Spleen (tissue), 11 donors: ENCODE measurements around the gene SLC25A47. TPM values are rescaled to one million over a fixed set of nuclear protein-coding genes. Genes with fewer than 3 reads are reported as not detected.

ENCODE experiments used
- DNase-seq: peaks from one replicate; pipeline ENCODE4 v3.0.0-alpha.2; 2020
- H3K27ac ChIP-seq, 8 donors: fragments of 200-600 bp; sonication (generic) in 7 of 8; 1 replicate in 4 of 8; 2 replicates in 4 of 8; pipeline versions ENCODE4 v1.5.0 to v1.8.0; 2016 to 2021; ENCODE audit warnings: inconsistent platforms in 4 of 8, mild to moderate bottlenecking in 4 of 8, moderate library complexity in 1 of 8
- H3K27me3 ChIP-seq, 7 donors: fragments of 200-600 bp; sonication (generic) in 6 of 7; replicated peaks in 1 of 7; 1 replicate in 4 of 7; 2 replicates in 3 of 7; pipeline versions ENCODE4 v1.5.0 to v1.8.0; 2016 to 2021; ENCODE audit warnings: inconsistent platforms in 3 of 7, mild to moderate bottlenecking in 1 of 7
- H3K36me3 ChIP-seq, 6 donors: fragments of 200-600 bp; sonication (generic) in 5 of 6; 1 replicate in 4 of 6; 2 replicates in 2 of 6; pipeline versions ENCODE4 v1.5.0 to v1.8.0; 2016 to 2021; ENCODE audit warnings: inconsistent platforms in 2 of 6
- H3K4me1 ChIP-seq, 6 donors: fragments of 200-600 bp; sonication (generic) in 5 of 6; 1 replicate in 3 of 6; 2 replicates in 3 of 6; pipeline versions ENCODE4 v1.5.0 to v1.8.0; 2016 to 2021; ENCODE audit warnings: inconsistent platforms in 3 of 6
- H3K4me3 ChIP-seq, 8 donors: fragments of 200-600 bp; sonication (generic) in 7 of 8; 1 replicate in 4 of 8; 2 replicates in 4 of 8; pipeline versions ENCODE4 v1.5.0 to v1.8.0; 2016 to 2021; ENCODE audit warnings: inconsistent platforms in 4 of 8, mild to moderate bottlenecking in 4 of 8, moderate library complexity in 2 of 8
- H3K9me3 ChIP-seq, 8 donors: fragments of 200-600 bp; sonication (generic) in 7 of 8; 1 replicate in 4 of 8; 2 replicates in 4 of 8; pipeline versions ENCODE4 v1.5.0 to v1.8.0; 2016 to 2021; ENCODE audit warnings: inconsistent platforms in 4 of 8
- CTCF ChIP-seq, 11 experiments: fragments of 200-600 bp in 7 of 11; fragments of 450-650 bp in 4 of 11; sonication (generic) in 4 of 11; IDR thresholded peaks in 8 of 11; conservative IDR thresholded peaks in 3 of 11; 1 replicate in 7 of 11; 2 replicates in 4 of 11; pipeline versions ENCODE4 v1.4.0 to v1.8.0; 2016 to 2021; ENCODE audit warnings: antibody characterized with exemption in 11 of 11, inconsistent platforms in 4 of 11, mild to moderate bottlenecking in 1 of 11
- POLR2A ChIP-seq, 3 donors: fragments of 450-650 bp; IDR thresholded peaks; one replicate each; pipeline ENCODE4 v1.5.1; 2017; ENCODE audit warnings: antibody characterized with exemption in 3 of 3, mild to moderate bottlenecking in 1 of 3
- POLR2AphosphoS5 ChIP-seq, 3 donors: sonication (generic); formaldehyde crosslinking; IDR thresholded peaks; one replicate each; pipeline ENCODE4 v1.5.1; 2017; ENCODE audit warnings: antibody characterized with exemption in 3 of 3
- WGBS, 5 donors: extraction: QIAGEN DNeasy Blood & Tissue Kit in 3 of 5; methylation state at CpG; one replicate each; pipeline versions ENCODE4 v1.1.5 to v1.1.7; 2013 to 2018; 5-methylcytosine and 5-hydroxymethylcytosine counted together
- intact Hi-C: fragments of 100-400 bp; cut with DNase I; formaldehyde crosslinking; loops from one replicate; pipeline ENCODE4 v1.15.0; 2023; ENCODE audit warnings: low total_unique reads
- microRNA-seq, 3 donors: library from miRNA; unstranded; fragments of <30 nt; microRNA quantifications; one replicate each; pipeline versions ENCODE4 to v1.1.0, GENCODE V29; 2019 to 2020
- polyA plus RNA-seq, 3 donors: library from polyadenylated mRNA; stranded (reverse); fragments of 200-250 nt; gene quantifications; one replicate each; pipeline ENCODE4 v1.2.1, GENCODE V29; 2013
- small RNA-seq, 4 donors: library from RNA; depleted of rRNA; stranded (forward); fragments of <200 nt; gene quantifications; one replicate each; pipeline ENCODE3, GENCODE V24; 2016
- total RNA-seq, 7 donors: library from RNA; depleted of rRNA in 3 of 7; stranded (reverse); fragments of >200 nt in 3 of 7; fragmentation: NEBNext Ultra II Directional in 4 of 7; extraction: Animal tissue kit (Norgen Biotek cat#: 25700) in 4 of 7; gene quantifications; one replicate each; pipeline versions ENCODE4 v1.1.0 to v1.2.1, GENCODE V29; 2016 to 2021
- donor health status: healthy with polysubstance abuse.
- donor health status: DM: no; HTN: no; CAD: no; lungs with moderate emphysema.
- donor health status: DM: no; HTN: no; CAD: no.
- donor health status: Bipolar disorder and iron deficiency.
- donor health status: healthy.
- donor health status: DM: no; HTN: no; CAD: no.
- donor health status: DM: yes; HTN: yes; CAD: no.

The SLC25A47 gene
- total and polyA plus RNA-seq, 10 donors = 0.03 to 0.11 TPM; not detected in 8

- no peaks in the 10 kb centered on the region for H3K27me3 ChIP-seq
- TF ChIP-seq POLR2AphosphoS5 (IDR thresholded peaks at IDR 0.05) = peak in 2 of 3 donors; percentile 41 to 56
- peak in 1 of 3 donors; percentile 43 for TF ChIP-seq POLR2A (IDR thresholded peaks at IDR 0.05)
- TF ChIP-seq CTCF (IDR thresholded peaks at IDR 0.05 in 8 of 11, conservative IDR thresholded peaks at IDR 0.05 in 3 of 11) = no peak
- peaks cover 0 to 32% (median 0%) of the 10 kb centered on the region in 6 donors for H3K36me3 ChIP-seq
- peak; percentile 86 for DNase-seq
- H3K4me1 ChIP-seq = peaks cover 39 to 72% (median 59%) of the 10 kb centered on the region in 6 donors
- peak overlapping the region; percentile 88 to 98 (median 93) for H3K27ac ChIP-seq
- no peaks in the 10 kb centered on the region for H3K9me3 ChIP-seq
- H3K4me3 ChIP-seq = peak overlapping the region; percentile 56 to 98 (median 84)
- intact Hi-C loops = loop anchor here (10.0 kb wide), 1 partner anchor 91 kb away; no protein-coding TSS in a partner anchor
- WGBS, 5 donors = 1 to 3% (median 2%) methylated on average over 17 of the region's 17 CpGs
Measured at GRCh38 chr14:100375266-100375962, 52.3 kb downstream of the SLC25A47 start.

- intact Hi-C loops = loop anchor here (10.0 kb wide), 1 partner anchor 91 kb away; no protein-coding TSS in a partner anchor
- no peaks in the 10 kb centered on the region for H3K27me3 ChIP-seq
- peaks cover 39 to 64% (median 59%) of the 10 kb centered on the region in 6 donors for H3K4me1 ChIP-seq
- peaks cover 0 to 29% (median 3%) of the 10 kb centered on the region in 6 donors for H3K36me3 ChIP-seq
- no peaks in the 10 kb centered on the region for H3K9me3 ChIP-seq
- peak; percentile 97 for DNase-seq
- WGBS, 5 donors = 0 to 1% (median 0%) methylated on average over 42 to 74 of the region's 74 CpGs
- TF ChIP-seq POLR2AphosphoS5 (IDR thresholded peaks at IDR 0.05) (peak; percentile 95 to 97 (median 96)), CTCF (IDR thresholded peaks at IDR 0.05 in 8 of 11, conservative IDR thresholded peaks at IDR 0.05 in 3 of 11) (peak in 3 of 11 experiments; percentile 20 to 31 (median 26)), POLR2A (IDR thresholded peaks at IDR 0.05) (peak; percentile 16 to 34 (median 22))
- H3K4me3 ChIP-seq = peak within 1 kb of the TSS; percentile 56 to 98 (median 84)
- peak within 1 kb of the TSS; percentile 88 to 98 (median 93) for H3K27ac ChIP-seq
Measured at GRCh38 chr14:100375963-100376735, 53.0 kb downstream of the SLC25A47 start, which contains the start of gene WDR25. Gene WDR25 (plus strand): TSS chr14:100376485.

DNA sequence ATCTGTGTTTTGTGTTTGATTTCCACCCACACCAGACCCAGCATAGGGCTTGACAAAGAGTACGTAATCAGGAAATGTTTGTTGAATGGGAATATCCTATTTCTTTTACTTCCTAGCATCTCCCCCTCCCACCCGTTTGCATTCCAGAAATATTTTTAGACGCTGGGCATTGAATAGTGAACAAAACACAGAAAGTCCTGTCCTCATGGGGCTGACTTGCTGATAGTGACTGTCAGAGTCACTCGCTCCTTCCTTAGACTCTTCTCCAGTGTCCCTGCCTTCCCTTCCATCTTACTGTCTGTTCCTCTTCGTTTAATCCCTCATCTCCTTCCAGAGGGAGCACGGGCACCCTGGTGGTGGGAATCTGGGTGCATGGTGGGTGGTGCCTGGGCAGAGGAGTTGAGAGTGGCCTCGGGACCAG, 53.6 kb downstream of the SLC25A47 start:
- peaks cover 39 to 62% (median 57%) of the 10 kb centered on the region in 6 donors for H3K4me1 ChIP-seq

More for the DNA sequence above, 53.6 kb downstream of the SLC25A47 start:
- Histone ChIP-seq H3K36me3 (peaks cover 0 to 29% (median 9%) of the 10 kb centered on the region in 6 donors), H3K27ac (peak overlapping the region; percentile 88 to 98 (median 93)), H3K27me3 (no peaks in the 10 kb centered on the region), H3K4me3 (peak overlapping the region; percentile 56 to 98 (median 84)), H3K9me3 (no peaks in the 10 kb centered on the region)
- intact Hi-C loops = loop anchor here (10.0 kb wide), 1 partner anchor 92 kb away; no protein-coding TSS in a partner anchor
- WGBS, 5 donors = 26 to 31% (median 27%) methylated on average over 7 of the region's 7 CpGs
- no peak for TF ChIP-seq POLR2A (IDR thresholded peaks at IDR 0.05)
- TF ChIP-seq CTCF (IDR thresholded peaks at IDR 0.05 in 8 of 11, conservative IDR thresholded peaks at IDR 0.05 in 3 of 11) = no peak
- no peak for TF ChIP-seq POLR2AphosphoS5 (IDR thresholded peaks at IDR 0.05)
- no peak for DNase-seq

Small RNA genes within 50 kb of the gene (microRNA-seq; reads per million reads assigned to microRNA genes)
- gene MIR345 = 88.4 to 181 (median 112) reads per million in 3 donors
- gene MIR6764 = 0 to 0.36 (median 0.28) reads per million in 3 donors

Small RNA genes within 50 kb of the gene (small RNA-seq; reads per million reads assigned to genes)
- gene AL157871.3 (0 reads per million in 4 donors), gene MIR345 (7.3 to 8.3 (median 7.5) reads per million in 4 donors), gene RN7SL523P (0 reads per million in 4 donors)

Other genes starting within 250 kb of the SLC25A47 start
- gene DEGS2, start 163.7 kb upstream of the SLC25A47 start, total RNA-seq = 1 to 10 TPM in 5 of 7 donors, under 1 TPM in 2; 0.33 to 3.2 (median 1.3) TPM
- 1 to 10 TPM; 1.1 to 2.8 (median 1.5) TPM for gene DEGS2, start 163.7 kb upstream of the SLC25A47 start, polyA plus RNA-seq
- gene YY1, start 84.2 kb upstream of the SLC25A47 start, total RNA-seq = 10 to 100 TPM; 53.7 to 64.1 (median 58.3) TPM
- gene YY1, start 84.2 kb upstream of the SLC25A47 start, polyA plus RNA-seq = 10 to 100 TPM; 28.4 to 34.1 (median 31.0) TPM
- gene SLC25A29, start 16.9 kb upstream of the SLC25A47 start, total RNA-seq = 10 to 100 TPM; 19.6 to 42.7 (median 33.9) TPM
- 10 to 100 TPM; 26.2 to 52.9 (median 30.2) TPM for gene SLC25A29, start 16.9 kb upstream of the SLC25A47 start, polyA plus RNA-seq
- 10 to 100 TPM in 2 of 7 donors, 1 to 10 TPM in 5; 4.4 to 20.9 (median 9.9) TPM for gene WDR25, start 53.1 kb downstream of the SLC25A47 start, total RNA-seq
- 1 to 10 TPM; 4.8 to 6.9 (median 4.8) TPM for gene WDR25, start 53.1 kb downstream of the SLC25A47 start, polyA plus RNA-seq